Cardiac fibroblast (primary cell): Measurements from ENCODE around the gene RSU1.

Source experiments
- DNase-seq, 2 donors: peaks; one replicate each; pipeline versions ENCODE4 v3.0.0 to v3.0.0-alpha.2; 2010; ENCODE audit warnings: low read depth in 2 of 2
- H3K4me3 ChIP-seq, 2 donors: replicated peaks in 1 of 2; 1 replicate in 1 of 2; 2 replicates in 1 of 2; pipeline ENCODE4 v1.5.1; 2011; ENCODE audit warnings: low read depth in 2 of 2, low read length in 2 of 2, mild to moderate bottlenecking in 2 of 2, moderate library complexity in 1 of 2
- TF ChIP-seq, protein P1 (sequence below): IDR thresholded peaks from one replicate; pipeline ENCODE4 v1.5.1; 2011; ENCODE audit warnings: low read depth, mild to moderate bottlenecking, low read length, inconsistent platforms

The RSU1 gene

GRCh38 chr10:16612115-16612980 lies 204.9 kb downstream of the RSU1 start:
- peak; percentile 48 to 60 for DNase-seq
- TF ChIP-seq, protein P1, sequence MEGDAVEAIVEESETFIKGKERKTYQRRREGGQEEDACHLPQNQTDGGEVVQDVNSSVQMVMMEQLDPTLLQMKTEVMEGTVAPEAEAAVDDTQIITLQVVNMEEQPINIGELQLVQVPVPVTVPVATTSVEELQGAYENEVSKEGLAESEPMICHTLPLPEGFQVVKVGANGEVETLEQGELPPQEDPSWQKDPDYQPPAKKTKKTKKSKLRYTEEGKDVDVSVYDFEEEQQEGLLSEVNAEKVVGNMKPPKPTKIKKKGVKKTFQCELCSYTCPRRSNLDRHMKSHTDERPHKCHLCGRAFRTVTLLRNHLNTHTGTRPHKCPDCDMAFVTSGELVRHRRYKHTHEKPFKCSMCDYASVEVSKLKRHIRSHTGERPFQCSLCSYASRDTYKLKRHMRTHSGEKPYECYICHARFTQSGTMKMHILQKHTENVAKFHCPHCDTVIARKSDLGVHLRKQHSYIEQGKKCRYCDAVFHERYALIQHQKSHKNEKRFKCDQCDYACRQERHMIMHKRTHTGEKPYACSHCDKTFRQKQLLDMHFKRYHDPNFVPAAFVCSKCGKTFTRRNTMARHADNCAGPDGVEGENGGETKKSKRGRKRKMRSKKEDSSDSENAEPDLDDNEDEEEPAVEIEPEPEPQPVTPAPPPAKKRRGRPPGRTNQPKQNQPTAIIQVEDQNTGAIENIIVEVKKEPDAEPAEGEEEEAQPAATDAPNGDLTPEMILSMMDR: no peak
- H3K4me3 ChIP-seq: no peak overlapping the region

DNA sequence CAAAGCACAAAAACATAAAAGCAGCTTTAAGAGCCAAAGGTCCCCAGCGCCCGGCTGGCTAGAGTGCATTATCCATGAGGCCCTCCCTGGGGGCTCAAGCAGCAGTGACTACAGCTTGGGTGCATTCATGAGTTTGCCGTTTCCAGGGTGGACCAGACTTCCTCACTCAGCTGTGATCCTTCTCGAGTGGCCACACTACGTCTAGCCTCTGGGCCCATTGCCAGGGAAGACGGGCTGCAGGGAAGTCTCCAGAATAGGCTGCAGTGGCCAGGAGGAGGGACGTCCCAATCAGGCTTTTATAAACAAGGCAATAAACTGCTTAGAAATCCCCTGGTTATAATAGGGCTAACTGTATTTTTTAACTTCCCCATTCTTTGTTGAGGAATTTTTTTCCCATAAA lies 206.2 kb downstream of the RSU1 start:
- no peak overlapping the region for H3K4me3 ChIP-seq
- TF ChIP-seq, protein P1: no peak
- DNase-seq: peak in 1 of 2 donors; percentile 13

GRCh38 chr10:16609211-16609610 lies 208.0 kb downstream of the RSU1 start:
- no peak for DNase-seq
- TF ChIP-seq, protein P1: no peak
- H3K4me3 ChIP-seq: no peak overlapping the region

DNA sequence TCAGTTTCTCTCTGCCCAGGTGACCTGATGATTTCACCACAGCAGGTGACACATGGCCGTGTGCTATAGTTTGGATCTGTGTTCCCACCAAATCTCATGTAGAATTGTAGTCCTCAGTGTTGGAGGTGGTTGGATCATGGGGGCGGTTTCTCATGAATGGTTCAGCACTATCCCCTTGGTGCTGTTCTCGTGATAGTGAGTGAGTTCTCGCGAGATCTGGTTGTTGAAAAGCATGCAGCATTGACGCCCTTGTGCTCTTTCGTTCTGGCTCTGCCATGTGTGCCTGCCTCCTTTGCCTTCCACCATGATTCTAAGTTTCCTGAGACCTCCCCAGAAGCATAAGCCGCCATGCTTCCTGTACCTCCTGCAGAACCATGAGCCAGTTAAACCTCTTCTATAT lies 210.3 kb downstream of the RSU1 start:
- no peak for DNase-seq
- TF ChIP-seq, protein P1: no peak
- no peak overlapping the region for H3K4me3 ChIP-seq

DNA sequence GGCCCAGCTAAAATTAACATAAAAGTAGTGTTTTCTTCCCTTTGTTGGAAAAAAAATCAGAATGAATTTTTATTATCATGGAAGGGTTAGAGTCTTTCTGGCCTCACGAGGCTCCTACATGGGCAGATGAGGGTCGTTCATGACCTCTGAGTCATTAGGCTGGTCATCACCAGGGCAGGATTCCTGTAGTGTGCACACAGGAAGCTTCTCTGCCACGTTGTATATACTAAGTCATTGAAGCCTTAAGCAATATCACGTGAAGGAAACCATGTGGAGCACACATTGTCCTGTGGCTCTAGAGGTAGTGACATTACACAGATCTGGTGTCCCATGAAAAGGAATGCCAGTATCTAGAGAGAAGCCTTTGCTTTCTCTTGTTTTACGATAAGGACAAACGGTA lies 210.8 kb downstream of the RSU1 start:
- H3K4me3 ChIP-seq: no peak overlapping the region
- TF ChIP-seq, protein P1: no peak
- peak; percentile 5 to 52 for DNase-seq

GRCh38 chr10:16603308-16603707 lies 213.9 kb downstream of the RSU1 start:
- TF ChIP-seq, protein P1: no peak
- DNase-seq: no peak

More at GRCh38 chr10:16603308-16603707, 213.9 kb downstream of the RSU1 start:
- H3K4me3 ChIP-seq: no peak overlapping the region
